Hematopoietic multipotent progenitor cell treated with erythropoietin and hydrocortisone succinate and interleukin-3 and kit ligand, for 6 days (in vitro differentiated cells): ENCODE measurements around the gene ANXA4.

Experiments used
- DNase-seq: peaks from one replicate; pipeline ENCODE4 v3.0.0-alpha.2; 2015

ANXA4 gene

GRCh38 chr2:69741575-69742321, at the start of gene ANXA4:
ANXA4 (plus strand) TSS chr2:69742134; CDS start chr2:69781566, 39,432 bp downstream.
- peak; percentile 85 for DNase-seq

- no peak for DNase-seq
These were observed 49.5 kb upstream of the ANXA4 start for GRCh38 chr2:69692424-69692823.

DNA sequence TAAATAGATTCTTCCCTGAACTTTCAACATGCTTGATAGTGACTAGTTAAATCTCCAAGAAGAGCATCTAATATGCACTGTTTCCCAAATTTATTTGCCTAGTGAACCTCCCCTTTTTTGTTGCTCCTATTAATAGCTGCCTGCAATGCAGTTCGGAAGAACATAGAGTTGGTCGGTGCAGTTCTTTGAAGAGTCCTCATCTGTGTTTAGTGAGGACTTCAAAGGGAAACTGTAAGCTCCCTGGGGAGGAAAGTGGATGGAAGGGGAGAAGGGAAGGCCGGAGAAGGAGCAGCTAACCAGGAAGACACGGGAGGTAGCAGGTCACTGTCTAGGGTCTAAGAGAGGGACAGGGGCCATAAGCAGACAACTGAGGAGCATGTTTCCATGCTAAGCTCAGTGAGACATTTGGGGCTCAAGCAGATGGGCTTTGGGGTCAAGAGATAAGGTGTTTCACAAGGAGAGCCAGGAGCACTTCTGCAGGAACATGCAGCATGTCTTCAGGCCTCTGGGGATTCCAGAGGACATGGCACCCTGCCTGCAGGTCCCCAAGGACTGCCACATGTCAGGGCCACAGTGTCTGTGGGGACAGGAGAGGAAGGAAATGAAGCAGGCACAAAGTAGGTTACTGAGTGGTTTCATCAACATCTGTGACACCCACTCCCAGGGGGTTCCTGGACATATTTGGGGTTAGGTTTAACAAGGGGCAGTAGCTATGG, 48.7 kb upstream of the ANXA4 start:
- peak; percentile 34 for DNase-seq

- DNase-seq: no peak
These were observed 48.0 kb upstream of the ANXA4 start for GRCh38 chr2:69693775-69694450.

DNA sequence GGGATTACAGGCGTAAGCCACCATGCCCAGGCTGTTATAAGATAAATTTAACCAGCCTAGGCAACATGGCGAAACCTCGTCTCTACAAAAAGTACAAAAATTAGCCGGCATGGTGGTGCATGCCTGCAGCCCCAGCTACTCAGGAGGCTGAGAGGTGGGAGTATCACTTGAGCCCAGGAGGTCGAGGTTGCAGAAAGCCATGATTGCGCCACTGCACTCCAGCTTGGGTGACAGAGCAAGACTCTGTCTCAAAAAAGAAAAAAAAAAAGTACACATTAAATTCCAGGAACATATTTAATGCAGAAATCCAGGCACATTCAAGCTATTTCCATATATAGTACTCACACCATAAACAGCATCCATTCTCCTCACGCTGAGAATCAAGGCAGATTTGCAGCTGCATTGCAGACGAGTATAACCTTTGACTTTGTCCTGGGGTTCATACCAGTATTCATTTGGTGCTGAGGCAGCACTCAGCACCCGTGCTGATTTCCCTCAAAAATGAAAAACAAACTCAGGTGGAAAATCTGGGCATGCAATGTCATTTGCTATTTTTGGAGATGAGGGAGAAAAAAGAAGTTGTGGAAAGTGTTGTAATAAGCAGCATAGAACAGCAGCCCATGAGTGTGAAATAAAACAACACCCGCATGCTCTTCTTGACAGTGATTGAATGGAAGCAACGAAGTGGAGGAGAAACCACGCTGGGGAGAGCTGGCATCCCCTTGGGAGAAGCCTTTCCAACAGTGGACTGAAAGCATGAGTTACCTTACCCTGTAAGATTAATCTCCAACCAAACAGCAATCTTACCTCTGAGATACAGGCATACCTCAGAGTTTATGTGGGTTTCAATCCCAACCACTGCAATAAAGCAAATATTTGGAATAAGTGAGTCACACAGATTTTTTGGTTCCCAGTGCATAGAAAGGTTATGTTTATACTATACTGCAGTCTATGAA, 46.8 kb upstream of the ANXA4 start:
- DNase-seq: no peak

GRCh38 chr2:69695850-69696216, 46.1 kb upstream of the ANXA4 start:
- no peak for DNase-seq

- DNase-seq: no peak
These were observed 41.6 kb upstream of the ANXA4 start for GRCh38 chr2:69700381-69700780.

- DNase-seq: no peak
These were observed 40.6 kb upstream of the ANXA4 start for GRCh38 chr2:69701100-69701945.

GRCh38 chr2:69703189-69703588, 38.7 kb upstream of the ANXA4 start:
- peak; percentile 60 for DNase-seq

DNA sequence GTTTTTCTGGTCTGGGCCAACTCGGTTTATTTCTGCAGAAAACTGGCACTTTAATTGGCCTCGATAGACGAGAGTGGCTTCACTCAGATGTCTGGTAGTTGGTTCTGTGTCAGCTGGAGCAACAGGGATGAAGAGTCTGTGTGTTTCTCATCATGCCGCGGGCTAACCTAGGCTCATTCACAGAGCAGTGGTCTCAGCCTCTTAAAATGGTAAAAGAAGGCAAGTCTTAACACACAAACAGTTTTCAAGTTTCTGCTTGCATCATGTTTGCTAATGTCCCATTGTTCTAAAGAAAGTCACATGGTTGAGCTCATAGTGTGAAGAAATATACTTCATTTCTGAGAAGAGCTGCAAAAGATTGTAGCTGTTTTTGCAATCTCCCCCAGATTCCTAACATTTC, 37.5 kb upstream of the ANXA4 start:
- peak; percentile 62 for DNase-seq

GRCh38 chr2:69709290-69709689, 32.6 kb upstream of the ANXA4 start:
- no peak for DNase-seq

DNA sequence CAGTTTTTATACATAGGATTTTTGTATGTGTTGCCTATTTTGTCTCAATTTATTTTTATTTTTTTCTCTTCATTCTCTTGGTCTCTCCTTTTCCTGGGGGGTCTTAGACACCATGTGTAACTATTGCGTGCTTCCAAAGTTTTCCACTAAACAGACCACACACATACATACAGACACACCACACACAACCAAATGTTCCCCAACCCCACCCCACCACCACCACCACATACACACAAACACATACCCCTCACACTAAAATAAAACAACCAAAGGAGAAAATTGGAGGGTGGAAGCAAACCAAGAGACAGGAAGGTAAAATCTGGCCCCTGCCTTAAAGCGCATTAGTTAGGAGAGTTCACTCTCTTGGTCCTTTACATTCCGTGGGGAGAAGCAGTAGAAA, 30.0 kb upstream of the ANXA4 start:
- no peak for DNase-seq

DNA sequence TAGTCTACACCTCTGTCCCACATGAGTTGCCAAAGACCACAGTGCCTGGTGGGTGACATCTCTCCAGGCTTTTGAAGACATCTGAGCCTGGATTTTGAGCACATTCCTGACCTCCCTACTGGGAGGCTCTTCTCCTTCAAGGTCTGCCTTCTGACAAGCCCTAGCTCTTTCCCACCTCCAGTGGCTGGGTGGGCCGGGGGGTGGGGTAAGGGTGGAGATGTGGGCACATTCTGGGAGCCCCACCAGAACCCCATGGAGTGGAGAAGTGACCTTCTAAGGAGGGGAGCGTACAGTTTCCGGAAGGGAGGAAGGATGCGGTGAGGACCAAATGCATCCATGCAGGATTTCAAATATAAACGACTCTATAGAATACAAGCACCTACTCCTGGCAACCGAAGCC, 27.9 kb upstream of the ANXA4 start:
- DNase-seq: no peak

GRCh38 chr2:69714539-69715220, 27.3 kb upstream of the ANXA4 start:
- DNase-seq: peak; percentile 91

- DNase-seq: no peak
These were observed 26.0 kb upstream of the ANXA4 start for GRCh38 chr2:69715964-69716363.

DNA sequence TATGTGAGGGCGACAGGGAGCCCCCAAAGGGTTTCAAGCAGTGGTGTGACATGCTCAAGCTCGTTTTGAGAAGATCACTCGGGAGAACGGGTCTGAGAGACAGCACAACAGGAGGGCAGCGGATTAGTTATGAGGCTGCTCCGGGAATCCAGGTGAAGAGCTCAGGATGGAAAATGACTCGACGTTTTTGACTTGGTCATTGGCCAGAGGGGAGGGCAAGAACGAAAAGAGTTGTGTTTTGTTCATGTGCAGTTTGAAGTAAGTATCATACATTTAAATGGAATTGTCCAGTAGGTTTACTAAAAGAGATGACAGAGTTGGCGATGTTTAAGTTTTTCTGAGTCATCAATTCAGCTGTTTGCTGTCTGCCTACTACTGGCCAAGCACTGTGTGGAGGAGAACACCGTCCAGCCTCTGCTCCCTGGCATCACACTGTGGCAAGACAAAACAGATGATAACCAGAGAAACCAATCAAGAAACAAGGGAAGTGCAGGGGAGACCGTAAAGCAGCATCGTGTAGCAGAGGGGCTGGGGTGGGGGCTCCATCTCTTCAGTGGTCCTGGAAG, 25.3 kb upstream of the ANXA4 start:
- DNase-seq: no peak

DNA sequence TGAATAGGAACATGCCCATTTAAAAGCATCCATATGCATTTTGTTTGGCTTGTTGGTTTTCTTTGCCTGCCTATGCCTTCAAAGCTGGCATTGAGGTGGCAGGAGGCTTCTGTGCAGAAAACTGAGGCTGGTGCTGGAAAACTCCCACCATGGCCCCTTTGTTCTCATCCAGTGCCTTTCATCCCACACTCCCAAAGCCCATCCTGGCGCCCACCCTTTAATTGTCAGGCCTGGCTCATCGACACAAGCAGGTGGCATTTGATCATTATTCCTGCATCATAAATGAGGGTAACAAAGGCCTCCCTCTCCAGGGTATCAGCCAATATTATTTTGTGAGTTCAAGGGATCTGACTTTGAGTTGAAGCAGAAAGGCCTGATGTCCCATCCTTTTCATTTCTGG, 24.7 kb upstream of the ANXA4 start:
- no peak for DNase-seq

- DNase-seq: no peak
These were observed 24.1 kb upstream of the ANXA4 start for GRCh38 chr2:69717861-69718273.

GRCh38 chr2:69718338-69718965, 23.5 kb upstream of the ANXA4 start:
- no peak for DNase-seq

GRCh38 chr2:69720404-69720803, 21.5 kb upstream of the ANXA4 start:
- peak; percentile 49 for DNase-seq
